ENCODE measurements around the gene ATP5F1E. TPM values are rescaled to one million over a fixed set of nuclear protein-coding genes. Genes with fewer than 3 reads are reported as not detected.

Gene ATP5F1E
- total and polyA plus RNA-seq, 4 donors = 48.2 to 110 (median 50.8) TPM

DNA sequence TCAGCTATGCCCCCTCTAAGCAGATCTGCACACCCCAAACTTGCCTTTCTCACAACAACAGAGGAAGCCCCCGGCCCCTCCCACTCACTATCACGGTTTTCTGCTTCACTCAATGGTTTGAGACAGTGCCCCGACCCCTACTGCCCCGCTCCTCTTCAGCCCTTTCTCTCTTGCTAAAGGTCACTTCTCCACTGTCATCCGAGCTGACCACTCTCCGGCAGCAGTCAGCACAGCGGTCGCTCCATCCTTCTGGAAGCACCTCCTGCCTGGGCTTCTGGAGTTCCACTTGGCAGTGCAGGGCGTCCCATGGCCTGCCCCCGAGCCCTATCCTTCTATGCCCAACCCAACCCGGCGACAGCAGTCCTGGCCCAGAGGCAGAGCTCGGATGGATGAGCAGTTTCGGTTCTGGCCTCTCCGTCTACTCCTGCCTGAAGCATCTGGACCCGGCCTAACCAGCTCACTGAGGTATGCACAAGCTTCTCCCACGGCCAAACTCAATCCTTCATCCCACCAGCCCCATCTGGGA, 29.2 kb downstream of the ATP5F1E start:
- intact Hi-C loops (cut with DNase I) = no loop called here
- DNase-seq = peak; percentile 41 to 75
- H3K36me3 ChIP-seq (ENCODE audit: control insufficient read depth in 1 of 2, insufficient read depth in 2 of 2, low read length in 1 of 2) = peaks cover 0 to 5% of the 10 kb centered on the region in 2 donors

DNA sequence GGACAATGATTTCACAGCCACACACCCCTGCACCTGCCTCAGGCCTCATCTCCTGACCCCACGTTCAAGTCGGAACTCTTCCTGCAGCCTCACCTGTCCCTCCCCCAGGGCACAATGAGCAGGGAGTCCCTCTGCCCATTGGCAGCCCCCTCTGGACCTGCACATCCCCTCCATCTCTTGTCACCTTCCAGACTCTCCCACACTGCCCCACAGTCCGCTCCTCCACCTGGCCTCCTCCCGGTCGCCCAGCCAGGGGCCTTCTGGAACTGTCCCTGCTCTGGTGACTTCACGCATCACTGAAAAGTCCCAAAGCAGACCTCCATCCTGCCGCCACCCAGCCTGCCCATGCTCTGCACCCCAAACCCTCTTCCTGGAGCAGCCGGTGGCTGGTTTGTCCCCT, 29.7 kb downstream of the ATP5F1E start:
- intact Hi-C loops (cut with DNase I) = no loop called here
- DNase-seq = peak in 1 of 2 donors; percentile 67
- H3K27ac ChIP-seq (ENCODE audit: low read depth in 1 of 2, low read length in 2 of 2) = no peak overlapping the region
- no peaks in the 10 kb centered on the region for H3K27me3 ChIP-seq (ENCODE audit: control insufficient read depth in 1 of 2, insufficient read depth in 2 of 2, low read length in 1 of 2)
- WGBS, 2 donors = 82 to 92% methylated on average over 7 to 8 of the region's 8 CpGs
- H3K9me3 ChIP-seq (ENCODE audit: control insufficient read depth, low read length) = no peaks in the 10 kb centered on the region
- peaks cover 5 to 8% of the 10 kb centered on the region in 2 donors for H3K36me3 ChIP-seq (ENCODE audit: control insufficient read depth in 1 of 2, insufficient read depth in 2 of 2, low read length in 1 of 2)
- no peak overlapping the region for H3K4me3 ChIP-seq (ENCODE audit: low read length in 2 of 2)
- no peaks in the 10 kb centered on the region for H3K4me1 ChIP-seq (ENCODE audit: control insufficient read depth in 1 of 2, insufficient read depth in 2 of 2, low read length in 2 of 2)
- ATAC-seq (ENCODE audit: low FRiP score) = no peak

More for the DNA sequence above, 29.2 kb downstream of the ATP5F1E start:
- H3K27ac ChIP-seq (ENCODE audit: low read depth in 1 of 2, low read length in 2 of 2) = no peak overlapping the region
- H3K9me3 ChIP-seq (ENCODE audit: control insufficient read depth, low read length) = no peaks in the 10 kb centered on the region
- H3K4me3 ChIP-seq (ENCODE audit: low read length in 2 of 2) = no peak overlapping the region
- 80 to 81% methylated on average over 17 of the region's 17 CpGs for WGBS, 2 donors
- no peaks in the 10 kb centered on the region for H3K27me3 ChIP-seq (ENCODE audit: control insufficient read depth in 1 of 2, insufficient read depth in 2 of 2, low read length in 1 of 2)
- no peak for ATAC-seq (ENCODE audit: low FRiP score)
- H3K4me1 ChIP-seq (ENCODE audit: control insufficient read depth in 1 of 2, insufficient read depth in 2 of 2, low read length in 2 of 2) = no peaks in the 10 kb centered on the region

DNA sequence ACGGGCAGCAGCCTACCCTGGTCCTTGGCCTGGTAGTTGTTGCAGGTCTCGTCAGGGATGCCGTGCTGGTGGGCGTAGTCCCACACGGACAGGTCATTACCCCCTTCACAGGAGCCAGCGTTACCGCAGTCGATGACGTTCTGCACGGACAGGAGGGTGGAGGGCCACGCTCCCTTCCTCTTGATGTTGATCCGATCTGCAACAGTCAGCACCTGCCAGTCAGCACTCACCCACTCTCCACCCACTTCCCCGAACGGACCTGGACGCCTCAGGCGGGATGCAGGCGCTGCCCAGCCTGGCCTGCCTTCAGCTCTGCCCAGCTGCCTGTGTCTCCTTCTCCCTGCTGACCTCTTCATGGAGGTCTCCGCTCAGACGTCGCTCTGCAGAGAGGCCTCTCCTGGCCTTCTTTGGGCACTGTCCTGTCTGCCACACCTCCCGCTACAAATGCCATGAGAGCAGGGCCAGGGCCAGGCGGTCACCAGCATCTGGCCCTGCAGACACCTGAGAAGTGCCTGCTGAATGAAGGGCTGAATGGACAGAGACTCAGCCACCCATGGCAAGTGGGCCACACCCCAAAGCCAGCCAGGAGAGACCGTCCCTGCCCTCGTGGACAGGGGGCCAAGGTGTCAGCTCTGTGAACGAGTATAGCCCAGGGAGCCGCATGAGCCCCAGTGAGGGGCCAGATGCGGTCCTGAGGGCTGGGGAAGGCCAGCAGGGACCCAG, 30.5 kb downstream of the ATP5F1E start:
- peak in 1 of 2 donors; percentile 73 for DNase-seq
- 90 to 91% methylated on average over 27 of the region's 27 CpGs for WGBS, 2 donors

GRCh38 chr20:59001068-59001448, 31.1 kb downstream of the ATP5F1E start:
- intact Hi-C loops (cut with DNase I) = no loop called here
- Histone ChIP-seq H3K36me3 (ENCODE audit: control insufficient read depth in 1 of 2, insufficient read depth in 2 of 2, low read length in 1 of 2) (peaks cover 5 to 8% of the 10 kb centered on the region in 2 donors), H3K9me3 (ENCODE audit: control insufficient read depth, low read length) (no peaks in the 10 kb centered on the region), H3K27me3 (ENCODE audit: control insufficient read depth in 1 of 2, insufficient read depth in 2 of 2, low read length in 1 of 2) (no peaks in the 10 kb centered on the region), H3K27ac (ENCODE audit: low read depth in 1 of 2, low read length in 2 of 2) (no peak overlapping the region), H3K4me3 (ENCODE audit: low read length in 2 of 2) (no peak overlapping the region), H3K4me1 (ENCODE audit: control insufficient read depth in 1 of 2, insufficient read depth in 2 of 2, low read length in 2 of 2) (no peaks in the 10 kb centered on the region)
- DNase-seq (no peak), ATAC-seq (ENCODE audit: low FRiP score) (no peak)
- 86 to 89% methylated on average over 13 of the region's 13 CpGs for WGBS, 2 donors

More for the DNA sequence above, 30.5 kb downstream of the ATP5F1E start:
- H3K4me1 ChIP-seq (ENCODE audit: control insufficient read depth in 1 of 2, insufficient read depth in 2 of 2, low read length in 2 of 2) = no peaks in the 10 kb centered on the region
- H3K9me3 ChIP-seq (ENCODE audit: control insufficient read depth, low read length) = no peaks in the 10 kb centered on the region
- no peaks in the 10 kb centered on the region for H3K27me3 ChIP-seq (ENCODE audit: control insufficient read depth in 1 of 2, insufficient read depth in 2 of 2, low read length in 1 of 2)
- intact Hi-C loops (cut with DNase I) = no loop called here
- no peak overlapping the region for H3K4me3 ChIP-seq (ENCODE audit: low read length in 2 of 2)
- no peak for ATAC-seq (ENCODE audit: low FRiP score)
- H3K27ac ChIP-seq (ENCODE audit: low read depth in 1 of 2, low read length in 2 of 2) = no peak overlapping the region
- peaks cover 5 to 8% of the 10 kb centered on the region in 2 donors for H3K36me3 ChIP-seq (ENCODE audit: control insufficient read depth in 1 of 2, insufficient read depth in 2 of 2, low read length in 1 of 2)

- intact Hi-C loops (cut with DNase I) = no loop called here
- WGBS, 2 donors = 77 to 82% methylated on average over 3 of the region's 3 CpGs
- Histone ChIP-seq H3K27me3 (ENCODE audit: control insufficient read depth in 1 of 2, insufficient read depth in 2 of 2, low read length in 1 of 2) (no peaks in the 10 kb centered on the region), H3K4me1 (ENCODE audit: control insufficient read depth in 1 of 2, insufficient read depth in 2 of 2, low read length in 2 of 2) (no peaks in the 10 kb centered on the region), H3K27ac (ENCODE audit: low read depth in 1 of 2, low read length in 2 of 2) (no peak overlapping the region), H3K9me3 (ENCODE audit: control insufficient read depth, low read length) (no peaks in the 10 kb centered on the region), H3K36me3 (ENCODE audit: control insufficient read depth in 1 of 2, insufficient read depth in 2 of 2, low read length in 1 of 2) (peaks cover 5 to 12% of the 10 kb centered on the region in 2 donors), H3K4me3 (ENCODE audit: low read length in 2 of 2) (no peak overlapping the region)
- DNase-seq (no peak), ATAC-seq (ENCODE audit: low FRiP score) (no peak)
These were observed 31.8 kb downstream of the ATP5F1E start for GRCh38 chr20:59000326-59000725.

DNA sequence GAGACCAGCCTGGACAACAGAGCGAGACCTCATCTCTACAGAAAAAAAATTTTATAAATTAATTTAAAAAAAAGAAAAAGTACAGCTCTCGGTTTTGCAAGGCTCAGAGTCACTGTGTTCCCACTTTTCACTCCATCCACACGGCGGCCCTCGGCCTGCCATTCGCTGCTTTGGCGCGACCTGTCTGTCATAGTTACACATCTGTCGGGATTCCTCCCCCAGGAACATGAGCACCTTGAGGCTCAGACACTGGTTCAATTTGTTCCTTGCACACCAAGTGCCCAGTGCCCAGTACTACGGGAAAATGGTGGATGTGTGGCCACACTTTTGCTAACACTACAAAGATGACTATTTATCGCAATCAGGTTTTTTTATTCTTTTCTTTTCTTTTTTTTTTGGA, 33.5 kb downstream of the ATP5F1E start:
- no peak overlapping the region for H3K4me3 ChIP-seq (ENCODE audit: low read length in 2 of 2)
- WGBS, 2 donors = 91% methylated on average over 11 of the region's 11 CpGs
- no peaks in the 10 kb centered on the region for H3K27me3 ChIP-seq (ENCODE audit: control insufficient read depth in 1 of 2, insufficient read depth in 2 of 2, low read length in 1 of 2)
- peaks cover 5 to 18% of the 10 kb centered on the region in 2 donors for H3K36me3 ChIP-seq (ENCODE audit: control insufficient read depth in 1 of 2, insufficient read depth in 2 of 2, low read length in 1 of 2)
- H3K4me1 ChIP-seq (ENCODE audit: control insufficient read depth in 1 of 2, insufficient read depth in 2 of 2, low read length in 2 of 2) = no peaks in the 10 kb centered on the region
- H3K9me3 ChIP-seq (ENCODE audit: control insufficient read depth, low read length) = no peaks in the 10 kb centered on the region
- DNase-seq (peak in 1 of 2 donors; percentile 71), ATAC-seq (ENCODE audit: low FRiP score) (no peak)
- no peak overlapping the region for H3K27ac ChIP-seq (ENCODE audit: low read depth in 1 of 2, low read length in 2 of 2)
- intact Hi-C loops (cut with DNase I) = loop anchor here in 1 of 2 donors (5.0 kb wide), 1 partner anchor 34 kb away; the partner anchor contains the start of gene ATP5F1E

DNA sequence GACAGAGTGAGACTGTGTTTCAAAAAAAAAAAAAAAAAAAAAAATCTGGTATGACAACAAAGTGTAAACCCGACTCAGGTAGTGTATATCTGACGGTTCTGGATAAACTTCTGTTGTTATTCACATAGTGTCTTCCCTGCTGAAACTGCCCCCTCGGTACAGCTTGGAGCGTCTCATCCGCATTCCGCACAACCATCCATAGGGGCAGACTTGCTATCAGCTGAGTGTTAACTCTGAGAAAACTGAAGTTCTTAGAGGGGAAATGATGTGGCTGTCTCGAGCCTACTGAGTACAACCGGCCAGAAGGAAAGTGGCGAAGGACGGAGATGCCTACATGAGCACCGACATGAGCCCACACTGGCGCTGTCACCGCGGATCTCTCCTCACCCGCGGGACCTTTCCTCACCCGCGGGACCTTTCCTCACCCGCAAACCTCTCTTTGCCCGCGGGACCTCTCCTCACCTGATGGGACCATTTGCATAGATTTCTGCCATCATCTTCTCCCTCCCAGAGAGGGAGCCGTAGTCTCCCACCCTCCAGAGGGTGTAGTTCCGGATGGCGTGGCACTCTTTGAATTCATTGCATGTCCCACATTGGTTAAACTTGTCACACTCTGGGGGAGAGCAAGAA, 34.9 kb downstream of the ATP5F1E start:
- H3K4me3 ChIP-seq (ENCODE audit: low read length in 2 of 2) = no peak overlapping the region
- no peaks in the 10 kb centered on the region for H3K4me1 ChIP-seq (ENCODE audit: control insufficient read depth in 1 of 2, insufficient read depth in 2 of 2, low read length in 2 of 2)
- no peaks in the 10 kb centered on the region for H3K27me3 ChIP-seq (ENCODE audit: control insufficient read depth in 1 of 2, insufficient read depth in 2 of 2, low read length in 1 of 2)
- DNase-seq (peak in 1 of 2 donors; percentile 61), ATAC-seq (ENCODE audit: low FRiP score) (no peak)
- H3K9me3 ChIP-seq (ENCODE audit: control insufficient read depth, low read length) = no peaks in the 10 kb centered on the region
- intact Hi-C loops (cut with DNase I) = loop anchor here in 1 of 2 donors (5.0 kb wide), 1 partner anchor 35 kb away; the partner anchor contains the start of gene ATP5F1E
- H3K27ac ChIP-seq (ENCODE audit: low read depth in 1 of 2, low read length in 2 of 2) = no peak overlapping the region
- H3K36me3 ChIP-seq (ENCODE audit: control insufficient read depth in 1 of 2, insufficient read depth in 2 of 2, low read length in 1 of 2) = peaks cover 5 to 22% of the 10 kb centered on the region in 2 donors
- 89 to 91% methylated on average over 24 of the region's 24 CpGs for WGBS, 2 donors

DNA sequence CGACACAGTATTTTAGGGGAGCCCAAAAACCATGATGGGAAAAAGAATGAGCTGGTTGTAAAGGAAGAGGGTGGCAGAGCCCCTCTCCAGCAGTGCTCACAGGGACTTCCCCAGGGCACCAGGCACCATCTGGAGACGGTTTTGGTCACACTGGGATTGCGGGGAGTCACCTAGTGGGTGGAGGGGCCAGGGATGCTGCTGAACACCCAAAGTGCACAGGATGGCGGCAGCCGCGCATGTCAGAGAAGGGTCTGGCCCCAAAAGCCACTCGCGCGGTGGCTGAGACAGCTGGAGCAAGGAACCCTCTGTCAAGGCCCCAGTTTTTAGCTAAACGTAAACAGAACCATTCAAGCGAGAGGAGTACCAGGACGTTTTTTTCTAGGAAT, 35.9 kb downstream of the ATP5F1E start:
- intact Hi-C loops (cut with DNase I) = loop anchor here in 1 of 2 donors (5.0 kb wide), 1 partner anchor 36 kb away; the partner anchor contains the start of gene ATP5F1E
- Histone ChIP-seq H3K36me3 (ENCODE audit: control insufficient read depth in 1 of 2, insufficient read depth in 2 of 2, low read length in 1 of 2) (peaks cover 5 to 22% of the 10 kb centered on the region in 2 donors), H3K27me3 (ENCODE audit: control insufficient read depth in 1 of 2, insufficient read depth in 2 of 2, low read length in 1 of 2) (no peaks in the 10 kb centered on the region), H3K27ac (ENCODE audit: low read depth in 1 of 2, low read length in 2 of 2) (no peak overlapping the region), H3K4me3 (ENCODE audit: low read length in 2 of 2) (no peak overlapping the region), H3K9me3 (ENCODE audit: control insufficient read depth, low read length) (no peaks in the 10 kb centered on the region), H3K4me1 (ENCODE audit: control insufficient read depth in 1 of 2, insufficient read depth in 2 of 2, low read length in 2 of 2) (no peaks in the 10 kb centered on the region)
- ATAC-seq (ENCODE audit: low FRiP score) = no peak
- WGBS, 2 donors = 87 to 88% methylated on average over 12 of the region's 12 CpGs
- peak in 1 of 2 donors; percentile 61 for DNase-seq

All from aorta (tissue), 5 donors.